ENCODE data around the gene LOXL1.

DNA sequence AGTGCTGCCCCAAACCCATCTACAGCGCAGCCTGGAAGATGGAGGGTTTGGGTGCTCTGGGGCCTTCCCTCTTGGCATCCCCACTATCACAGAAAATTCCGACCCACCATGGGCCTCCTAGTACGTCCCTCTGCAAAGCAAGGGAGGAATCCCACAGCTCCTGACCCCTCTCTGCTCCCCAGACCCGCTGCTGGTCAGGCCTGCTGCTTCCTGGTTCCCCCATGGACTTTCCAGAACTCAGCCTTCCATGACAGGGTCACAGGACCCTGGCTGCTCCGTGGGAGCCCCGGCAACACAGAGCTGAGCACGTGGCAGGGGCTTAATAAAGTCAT is 3.1 kb upstream of the LOXL1 start:
- TF ChIP-seq, protein P1, sequence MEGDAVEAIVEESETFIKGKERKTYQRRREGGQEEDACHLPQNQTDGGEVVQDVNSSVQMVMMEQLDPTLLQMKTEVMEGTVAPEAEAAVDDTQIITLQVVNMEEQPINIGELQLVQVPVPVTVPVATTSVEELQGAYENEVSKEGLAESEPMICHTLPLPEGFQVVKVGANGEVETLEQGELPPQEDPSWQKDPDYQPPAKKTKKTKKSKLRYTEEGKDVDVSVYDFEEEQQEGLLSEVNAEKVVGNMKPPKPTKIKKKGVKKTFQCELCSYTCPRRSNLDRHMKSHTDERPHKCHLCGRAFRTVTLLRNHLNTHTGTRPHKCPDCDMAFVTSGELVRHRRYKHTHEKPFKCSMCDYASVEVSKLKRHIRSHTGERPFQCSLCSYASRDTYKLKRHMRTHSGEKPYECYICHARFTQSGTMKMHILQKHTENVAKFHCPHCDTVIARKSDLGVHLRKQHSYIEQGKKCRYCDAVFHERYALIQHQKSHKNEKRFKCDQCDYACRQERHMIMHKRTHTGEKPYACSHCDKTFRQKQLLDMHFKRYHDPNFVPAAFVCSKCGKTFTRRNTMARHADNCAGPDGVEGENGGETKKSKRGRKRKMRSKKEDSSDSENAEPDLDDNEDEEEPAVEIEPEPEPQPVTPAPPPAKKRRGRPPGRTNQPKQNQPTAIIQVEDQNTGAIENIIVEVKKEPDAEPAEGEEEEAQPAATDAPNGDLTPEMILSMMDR (IDR thresholded peaks at IDR 0.05; ENCODE audit: low read length), result no peak
- TF ChIP-seq EZH2 (IDR thresholded peaks at IDR 0.05; ENCODE audit: borderline replicate concordance, low read length), result no peak
